Fibroblast of pulmonary artery (primary cell): ENCODE data around the gene C20orf173.

Experiments
- DNase-seq: peaks from one replicate; pipeline ENCODE4 v3.0.0-alpha.2; 2010; ENCODE audit warnings: low read depth
- H3K4me3 ChIP-seq: replicated peaks from 2 replicates; pipeline ENCODE4 v1.5.1; 2011; ENCODE audit warnings: low read depth, mild to moderate bottlenecking, control low read depth, low read length, moderate library complexity
- TF ChIP-seq, protein P1 (sequence below): IDR thresholded peaks from 2 replicates; pipeline ENCODE4 v1.5.1; 2011; ENCODE audit warnings: mild to moderate bottlenecking, control low read depth, low read length, inconsistent platforms; ENCODE audit errors: missing control alignments

Gene C20orf173

GRCh38 chr20:35508493-35509218, 20.8 kb downstream of the C20orf173 start:
- H3K4me3 ChIP-seq: no peak overlapping the region
- TF ChIP-seq, protein P1, sequence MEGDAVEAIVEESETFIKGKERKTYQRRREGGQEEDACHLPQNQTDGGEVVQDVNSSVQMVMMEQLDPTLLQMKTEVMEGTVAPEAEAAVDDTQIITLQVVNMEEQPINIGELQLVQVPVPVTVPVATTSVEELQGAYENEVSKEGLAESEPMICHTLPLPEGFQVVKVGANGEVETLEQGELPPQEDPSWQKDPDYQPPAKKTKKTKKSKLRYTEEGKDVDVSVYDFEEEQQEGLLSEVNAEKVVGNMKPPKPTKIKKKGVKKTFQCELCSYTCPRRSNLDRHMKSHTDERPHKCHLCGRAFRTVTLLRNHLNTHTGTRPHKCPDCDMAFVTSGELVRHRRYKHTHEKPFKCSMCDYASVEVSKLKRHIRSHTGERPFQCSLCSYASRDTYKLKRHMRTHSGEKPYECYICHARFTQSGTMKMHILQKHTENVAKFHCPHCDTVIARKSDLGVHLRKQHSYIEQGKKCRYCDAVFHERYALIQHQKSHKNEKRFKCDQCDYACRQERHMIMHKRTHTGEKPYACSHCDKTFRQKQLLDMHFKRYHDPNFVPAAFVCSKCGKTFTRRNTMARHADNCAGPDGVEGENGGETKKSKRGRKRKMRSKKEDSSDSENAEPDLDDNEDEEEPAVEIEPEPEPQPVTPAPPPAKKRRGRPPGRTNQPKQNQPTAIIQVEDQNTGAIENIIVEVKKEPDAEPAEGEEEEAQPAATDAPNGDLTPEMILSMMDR: no peak
- no peak for DNase-seq

DNA sequence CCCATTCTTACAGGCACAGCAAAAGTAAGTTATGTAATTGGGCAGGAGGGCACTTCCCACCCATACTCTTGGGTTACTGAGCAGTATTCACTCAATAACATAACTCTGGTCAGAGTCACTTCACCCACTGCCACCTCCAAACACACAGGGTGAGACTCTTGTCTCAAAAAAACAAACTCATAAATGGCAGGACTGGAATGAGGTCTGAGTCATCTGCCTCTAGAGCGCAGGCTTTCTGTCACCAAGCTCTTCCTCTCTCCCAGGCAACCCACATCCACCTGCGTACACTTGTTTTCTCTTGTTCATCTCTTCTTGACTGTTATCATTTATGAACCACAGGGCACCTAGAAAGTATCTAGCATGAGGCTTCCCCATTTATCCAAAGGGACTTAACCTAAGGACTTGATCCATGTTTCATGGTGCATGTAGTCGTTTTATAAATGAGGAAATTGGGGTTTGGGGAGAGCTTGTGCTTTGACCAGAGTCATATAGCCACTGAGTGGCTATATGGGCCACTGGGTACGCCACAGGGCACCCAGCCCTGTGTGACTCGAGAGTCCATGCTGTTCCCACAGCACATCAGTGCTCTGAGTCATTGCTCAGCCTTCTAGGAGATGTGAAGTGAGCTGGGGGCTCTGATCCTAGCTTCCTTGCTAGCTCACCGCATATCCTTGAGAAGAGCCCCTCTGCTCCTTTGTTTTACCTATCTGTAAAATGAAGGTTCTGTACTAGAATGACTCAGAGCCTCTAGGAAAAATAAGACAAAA, 22.4 kb downstream of the C20orf173 start:
- no peak overlapping the region for H3K4me3 ChIP-seq
- DNase-seq: no peak
- TF ChIP-seq, protein P1: no peak

GRCh38 chr20:35506179-35506578, 23.3 kb downstream of the C20orf173 start:
- TF ChIP-seq, protein P1: no peak
- H3K4me3 ChIP-seq: no peak overlapping the region
- DNase-seq: no peak

DNA sequence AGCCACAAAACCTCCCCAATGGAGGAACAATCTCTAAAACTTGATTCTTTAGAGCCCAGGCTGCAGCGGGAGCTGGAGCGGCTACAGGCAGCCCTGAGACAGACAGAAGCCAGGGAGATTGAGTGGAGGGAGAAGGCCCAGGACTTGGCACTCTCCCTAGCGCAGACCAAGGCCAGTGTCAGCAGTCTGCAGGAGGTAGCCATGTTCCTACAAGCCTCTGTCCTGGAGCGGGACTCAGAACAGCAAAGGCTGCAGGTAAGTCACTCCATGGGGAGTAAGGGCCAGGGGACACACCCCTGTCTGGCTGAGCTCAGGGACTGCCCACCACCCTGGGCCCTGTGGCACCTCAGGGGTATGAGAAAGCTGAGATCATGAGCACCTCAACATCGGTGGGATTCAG, 24.7 kb downstream of the C20orf173 start:
- DNase-seq: no peak
- TF ChIP-seq, protein P1: no peak
- H3K4me3 ChIP-seq: no peak overlapping the region

- TF ChIP-seq, protein P1: no peak
- H3K4me3 ChIP-seq: no peak overlapping the region
- DNase-seq: no peak
Measured at GRCh38 chr20:35503841-35504561, 25.5 kb downstream of the C20orf173 start.

- no peak overlapping the region for H3K4me3 ChIP-seq
- TF ChIP-seq, protein P1: no peak
- no peak for DNase-seq
Measured at GRCh38 chr20:35503281-35503680, 26.2 kb downstream of the C20orf173 start.
